CD1c-positive myeloid dendritic cell (primary cell): ENCODE results near the gene WWOX.
"Not testable (repeated sequence)": the region's sequence is repeated elsewhere in the genome, so short reads cannot be mapped to it uniquely, and the experiment has no call there.

ENCODE experiments used
- DNase-seq: peaks from one replicate; pipeline ENCODE4 v3.0.0-alpha.2; 2016; ENCODE audit errors: extremely low spot score

The WWOX gene

GRCh38 chr16:78500659-78501270 is 401.3 kb downstream of the WWOX start:
- no peak for DNase-seq

DNA sequence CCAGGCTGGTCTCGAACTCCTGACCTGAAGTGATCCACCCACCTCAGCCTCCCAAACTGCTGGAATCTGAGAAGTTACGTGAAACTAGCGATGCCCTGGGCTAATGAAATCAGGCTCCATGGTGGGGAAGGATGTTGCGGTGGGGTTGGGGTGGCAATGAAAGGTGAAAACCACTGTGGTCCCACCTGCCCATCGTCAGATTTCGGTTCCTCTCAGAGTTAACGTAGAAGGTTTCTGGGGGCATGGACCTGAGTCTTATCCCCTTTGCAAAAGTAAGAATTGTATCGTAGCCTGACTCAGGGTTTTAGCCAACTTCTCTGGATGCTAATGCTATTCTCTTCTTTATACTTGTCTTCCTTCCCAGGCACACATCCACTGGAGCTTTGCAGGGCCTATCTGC is 402.3 kb downstream of the WWOX start:
- no peak for DNase-seq

GRCh38 chr16:78502812-78503350 is 403.4 kb downstream of the WWOX start:
- DNase-seq = no peak

GRCh38 chr16:78503602-78504001 is 404.1 kb downstream of the WWOX start:
- DNase-seq = peak; percentile 63

DNA sequence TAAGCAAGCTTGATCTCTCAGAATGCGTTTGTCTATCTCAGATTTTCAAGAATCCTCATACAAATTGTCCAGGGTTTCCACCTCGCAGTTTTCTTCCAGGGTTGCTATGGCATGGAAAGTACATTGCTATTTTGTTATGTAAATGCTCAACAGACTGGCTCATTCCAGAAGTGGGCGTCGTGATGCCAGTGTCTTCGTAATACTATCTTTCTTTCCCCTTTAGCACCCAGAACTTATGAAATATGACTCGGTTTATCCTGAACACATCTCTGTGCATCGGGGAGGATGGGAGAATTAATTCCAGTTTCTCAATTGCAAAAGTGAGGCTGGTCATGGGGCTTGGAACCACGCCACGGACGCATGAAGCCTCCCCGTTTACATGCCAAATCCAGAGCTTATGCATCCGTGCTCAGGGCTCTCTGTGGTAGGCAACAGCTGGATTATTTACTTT is 405.0 kb downstream of the WWOX start:
- DNase-seq = no peak

DNA sequence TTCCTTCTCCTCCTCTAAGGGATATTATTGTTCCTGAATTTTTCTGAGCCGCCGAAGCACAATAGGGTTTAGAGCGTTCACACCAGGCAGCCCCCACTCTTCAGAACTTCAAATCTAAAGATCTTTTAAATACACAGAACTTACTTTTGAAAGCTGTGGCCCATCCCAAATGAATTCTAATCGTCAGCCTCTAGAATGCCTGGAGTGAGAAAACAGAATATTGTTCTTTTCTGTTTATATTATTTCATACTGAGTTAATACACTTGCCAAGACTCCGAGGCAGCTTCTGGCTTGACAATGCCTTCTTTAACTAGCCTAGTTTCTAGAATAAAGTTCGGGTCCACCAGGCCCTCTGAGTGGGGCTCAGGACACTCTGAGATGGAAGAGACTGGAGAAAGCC is 405.6 kb downstream of the WWOX start:
- no peak for DNase-seq

DNA sequence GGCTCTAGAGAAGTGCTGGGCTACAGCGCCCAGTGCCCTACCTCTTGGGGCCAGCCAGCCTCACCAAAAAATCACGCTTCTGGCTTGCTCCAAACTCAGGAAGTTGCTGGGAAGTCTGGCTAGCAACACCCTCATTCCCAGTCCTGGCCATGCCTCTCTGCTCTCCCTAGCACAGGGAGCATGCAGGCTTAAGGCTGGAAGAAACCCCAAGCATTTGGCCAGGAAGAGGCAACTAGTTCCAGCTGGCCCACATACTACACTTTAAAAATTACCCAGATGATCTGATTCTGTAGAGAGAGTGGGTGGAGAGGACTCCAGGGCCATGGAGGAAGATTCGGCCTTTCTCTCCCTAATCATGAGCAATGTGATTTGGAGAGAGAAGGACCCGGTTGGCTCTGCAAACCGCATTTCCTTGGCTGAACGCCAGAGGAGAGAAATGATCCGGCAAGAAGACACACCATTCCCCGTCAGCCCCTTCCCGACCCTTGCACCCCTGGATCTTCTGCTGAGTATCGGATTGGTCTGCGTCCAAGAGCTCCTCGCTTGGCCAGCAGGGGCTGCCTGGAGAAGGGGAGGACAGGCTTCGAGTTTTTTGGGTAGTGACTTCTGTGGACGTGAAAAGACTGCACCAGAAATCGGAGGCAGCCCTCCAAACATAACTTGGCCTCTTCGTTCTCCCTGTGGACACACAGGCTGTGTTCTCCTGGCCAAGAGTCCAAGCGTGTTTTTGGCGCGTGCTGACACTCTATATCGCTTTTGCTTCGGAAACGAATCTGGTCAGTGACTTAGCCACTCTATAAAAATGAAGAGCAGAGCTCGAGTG is 406.3 kb downstream of the WWOX start:
- DNase-seq = no peak

- DNase-seq = no peak
Observed at GRCh38 chr16:78506367-78507193, 407.1 kb downstream of the WWOX start.

GRCh38 chr16:78507576-78507975 is 408.1 kb downstream of the WWOX start:
- DNase-seq = no peak

GRCh38 chr16:78509965-78510364 is 410.5 kb downstream of the WWOX start:
- no peak for DNase-seq

DNA sequence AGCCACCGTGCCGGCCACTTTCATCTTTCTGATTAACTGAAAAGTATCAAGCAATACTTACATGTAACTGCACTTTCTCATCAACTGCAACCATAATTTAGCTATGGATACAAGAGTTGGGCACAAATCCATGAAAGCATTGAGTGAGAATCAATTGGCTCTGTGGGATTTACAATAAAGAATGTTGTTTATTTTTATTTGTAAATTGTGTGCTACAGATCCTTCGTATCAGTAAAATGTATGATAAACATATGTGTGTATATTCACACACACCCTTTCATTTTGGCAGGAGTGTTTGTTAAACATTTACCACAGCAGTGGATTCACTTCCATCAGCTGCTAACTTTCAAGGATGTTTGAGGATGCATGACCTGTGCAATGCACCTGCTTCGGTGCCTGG is 411.0 kb downstream of the WWOX start:
- DNase-seq = no peak

GRCh38 chr16:78513838-78514237 is 414.4 kb downstream of the WWOX start:
- DNase-seq = no peak

DNA sequence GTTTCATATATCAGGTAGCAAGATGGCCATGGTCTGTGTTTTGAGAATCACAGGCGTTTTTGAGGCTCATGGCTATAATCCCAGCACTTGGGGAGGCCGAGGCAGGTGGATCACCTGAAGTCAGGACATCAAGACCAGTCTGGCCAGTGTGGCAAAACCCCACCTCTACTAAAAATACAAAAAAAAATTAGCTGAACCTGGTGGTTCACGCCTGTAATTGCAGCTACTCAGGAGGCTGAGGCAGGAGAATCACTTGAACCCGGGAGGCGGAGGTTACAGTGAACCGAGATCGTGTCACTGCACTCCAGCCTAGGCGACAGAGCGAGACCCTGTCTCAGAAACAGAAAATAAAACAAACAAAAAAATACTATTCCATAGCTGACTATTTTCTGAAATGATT is 415.4 kb downstream of the WWOX start:
- not testable (repeated sequence) for DNase-seq

GRCh38 chr16:78515421-78515820 is 416.0 kb downstream of the WWOX start:
- DNase-seq = no peak

- DNase-seq = no peak
Observed at GRCh38 chr16:78516006-78516736, 416.7 kb downstream of the WWOX start.

DNA sequence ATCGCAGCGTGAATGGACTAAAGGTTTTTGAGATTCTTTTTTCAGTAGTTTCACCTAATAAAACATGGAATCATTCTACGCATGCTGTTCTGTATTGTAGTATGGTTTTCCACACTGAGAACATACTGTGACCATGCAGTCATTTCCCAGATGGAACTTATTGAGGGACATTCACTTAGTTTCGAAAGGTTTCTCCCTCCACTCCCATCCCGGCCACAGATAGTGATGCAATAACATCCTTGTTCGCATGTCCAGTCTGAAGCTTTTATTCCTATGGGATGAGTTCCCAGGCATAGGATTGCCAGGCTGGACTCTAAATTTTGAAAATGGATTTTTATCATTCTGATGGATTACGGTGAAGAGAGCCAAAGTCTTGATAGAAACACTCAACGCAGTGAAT is 420.4 kb downstream of the WWOX start:
- no peak for DNase-seq

GRCh38 chr16:78520470-78520869 is 421.0 kb downstream of the WWOX start:
- DNase-seq = no peak

DNA sequence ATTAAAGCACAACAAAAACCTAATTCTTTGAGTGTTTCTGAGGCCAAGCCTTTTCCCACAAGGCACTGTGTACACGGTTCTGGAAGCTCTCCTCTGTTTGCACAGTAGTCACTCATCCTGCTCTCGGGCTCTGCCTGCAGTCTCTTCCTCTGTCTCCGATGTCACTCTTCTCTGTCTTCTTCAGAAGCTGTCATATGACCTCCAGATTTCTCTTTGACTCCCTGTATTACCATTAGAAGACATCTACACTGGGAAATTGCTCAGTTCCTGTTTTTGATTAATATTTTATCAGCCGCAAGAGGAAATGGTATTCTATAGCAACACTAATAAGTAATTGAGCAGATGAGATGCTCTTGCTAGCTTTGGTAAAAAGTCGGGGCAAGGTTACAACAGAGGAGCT is 422.9 kb downstream of the WWOX start:
- peak; percentile 24 for DNase-seq

- DNase-seq = peak; percentile 4
Observed at GRCh38 chr16:78523212-78523985, 423.9 kb downstream of the WWOX start.

DNA sequence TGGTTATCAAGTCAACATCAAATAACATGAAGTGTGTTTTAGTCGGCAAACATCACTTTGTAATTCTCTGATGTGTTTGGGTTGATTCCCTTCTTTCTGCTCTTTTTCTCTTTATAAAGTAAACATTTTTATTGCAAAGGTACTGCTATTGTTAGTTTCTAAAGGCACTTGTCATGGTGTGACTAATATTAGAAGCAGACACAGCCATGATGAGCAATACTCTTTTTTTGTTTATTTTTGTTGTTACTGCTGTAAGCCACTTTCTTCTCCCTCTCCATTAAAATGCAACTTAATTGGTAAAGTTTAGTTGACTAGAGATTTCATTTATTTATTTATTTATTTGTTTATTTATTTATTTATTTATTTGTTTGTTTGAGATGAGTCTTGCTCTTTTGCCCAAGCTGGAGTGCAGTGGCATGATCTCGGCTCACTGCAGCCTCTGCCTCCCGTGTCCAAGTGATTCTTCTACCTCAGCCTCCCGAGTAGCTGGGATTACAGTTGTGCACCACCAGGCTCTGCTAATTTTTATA is 424.7 kb downstream of the WWOX start:
- no peak for DNase-seq

DNA sequence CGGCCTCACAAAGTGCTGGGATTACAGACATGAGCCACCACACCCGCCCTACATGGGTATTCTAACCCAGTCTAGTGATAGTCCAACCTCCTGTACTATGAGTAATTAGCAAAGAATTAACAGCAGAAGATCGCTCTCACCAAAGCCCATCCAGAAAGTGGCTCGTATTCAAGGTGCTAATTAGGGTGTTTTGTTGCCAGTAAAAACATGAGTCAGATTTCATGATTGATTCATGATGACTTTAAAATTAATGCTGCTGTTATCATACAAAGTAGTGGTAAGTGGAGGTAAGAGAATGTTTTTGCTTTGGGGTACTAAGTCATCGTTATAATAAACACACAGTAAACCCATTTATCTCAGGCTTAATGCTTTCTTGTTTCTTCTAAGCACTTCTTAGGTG is 428.8 kb downstream of the WWOX start:
- DNase-seq = no peak
